ENCODE data around the gene CGN. TPM values are rescaled to one million over a fixed set of nuclear protein-coding genes. Genes with fewer than 3 reads are reported as not detected.

Gene CGN
- total and polyA plus RNA-seq, 2 of the 13 experiments (the other 11 are each of a cell fraction or from before 2014, with no cell fraction given) = 0.75 to 0.81 TPM

- TF ChIP-seq, protein P1, sequence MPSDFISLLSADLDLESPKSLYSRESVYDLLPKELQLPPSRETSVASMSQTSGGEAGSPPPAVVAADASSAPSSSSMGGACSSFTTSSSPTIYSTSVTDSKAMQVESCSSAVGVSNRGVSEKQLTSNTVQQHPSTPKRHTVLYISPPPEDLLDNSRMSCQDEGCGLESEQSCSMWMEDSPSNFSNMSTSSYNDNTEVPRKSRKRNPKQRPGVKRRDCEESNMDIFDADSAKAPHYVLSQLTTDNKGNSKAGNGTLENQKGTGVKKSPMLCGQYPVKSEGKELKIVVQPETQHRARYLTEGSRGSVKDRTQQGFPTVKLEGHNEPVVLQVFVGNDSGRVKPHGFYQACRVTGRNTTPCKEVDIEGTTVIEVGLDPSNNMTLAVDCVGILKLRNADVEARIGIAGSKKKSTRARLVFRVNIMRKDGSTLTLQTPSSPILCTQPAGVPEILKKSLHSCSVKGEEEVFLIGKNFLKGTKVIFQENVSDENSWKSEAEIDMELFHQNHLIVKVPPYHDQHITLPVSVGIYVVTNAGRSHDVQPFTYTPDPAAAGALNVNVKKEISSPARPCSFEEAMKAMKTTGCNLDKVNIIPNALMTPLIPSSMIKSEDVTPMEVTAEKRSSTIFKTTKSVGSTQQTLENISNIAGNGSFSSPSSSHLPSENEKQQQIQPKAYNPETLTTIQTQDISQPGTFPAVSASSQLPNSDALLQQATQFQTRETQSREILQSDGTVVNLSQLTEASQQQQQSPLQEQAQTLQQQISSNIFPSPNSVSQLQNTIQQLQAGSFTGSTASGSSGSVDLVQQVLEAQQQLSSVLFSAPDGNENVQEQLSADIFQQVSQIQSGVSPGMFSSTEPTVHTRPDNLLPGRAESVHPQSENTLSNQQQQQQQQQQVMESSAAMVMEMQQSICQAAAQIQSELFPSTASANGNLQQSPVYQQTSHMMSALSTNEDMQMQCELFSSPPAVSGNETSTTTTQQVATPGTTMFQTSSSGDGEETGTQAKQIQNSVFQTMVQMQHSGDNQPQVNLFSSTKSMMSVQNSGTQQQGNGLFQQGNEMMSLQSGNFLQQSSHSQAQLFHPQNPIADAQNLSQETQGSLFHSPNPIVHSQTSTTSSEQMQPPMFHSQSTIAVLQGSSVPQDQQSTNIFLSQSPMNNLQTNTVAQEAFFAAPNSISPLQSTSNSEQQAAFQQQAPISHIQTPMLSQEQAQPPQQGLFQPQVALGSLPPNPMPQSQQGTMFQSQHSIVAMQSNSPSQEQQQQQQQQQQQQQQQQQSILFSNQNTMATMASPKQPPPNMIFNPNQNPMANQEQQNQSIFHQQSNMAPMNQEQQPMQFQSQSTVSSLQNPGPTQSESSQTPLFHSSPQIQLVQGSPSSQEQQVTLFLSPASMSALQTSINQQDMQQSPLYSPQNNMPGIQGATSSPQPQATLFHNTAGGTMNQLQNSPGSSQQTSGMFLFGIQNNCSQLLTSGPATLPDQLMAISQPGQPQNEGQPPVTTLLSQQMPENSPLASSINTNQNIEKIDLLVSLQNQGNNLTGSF (CRISPR knock-in tag; IDR thresholded peaks at IDR 0.05) = no peak
- TF ChIP-seq ZNF430 (CRISPR knock-in tag; IDR thresholded peaks at IDR 0.05) (0 out of 2 replicates have a peak, but pooled peaks have one; percentile 2), EEA1 (CRISPR knock-in tag; IDR thresholded peaks at IDR 0.05; ENCODE audit: borderline replicate concordance) (no peak), HOXA3 (CRISPR knock-in tag; IDR thresholded peaks at IDR 0.05) (peak; percentile 41; the same call in 1 of the 2 replicates), HOXD1 (CRISPR knock-in tag; IDR thresholded peaks at IDR 0.05) (no peak), ZNF761 (CRISPR knock-in tag; conservative IDR thresholded peaks at IDR 0.05) (peak; percentile 84; the same call in 1 of the 2 replicates), ZNF570 (CRISPR knock-in tag; IDR thresholded peaks at IDR 0.05; ENCODE audit: borderline replicate concordance) (no peak), XBP1 (CRISPR knock-in tag; IDR thresholded peaks at IDR 0.05) (no peak), ATF5 (CRISPR knock-in tag; IDR thresholded peaks at IDR 0.05; ENCODE audit: low read depth) (no peak), ZNF124 (CRISPR knock-in tag; IDR thresholded peaks at IDR 0.05) (0 out of 2 replicates have a peak, but pooled peaks have one; percentile 24), ZNF12 (CRISPR knock-in tag; IDR thresholded peaks at IDR 0.05) (no peak), SMARCE1 (IDR thresholded peaks at IDR 0.05; ENCODE audit: borderline replicate concordance) (no peak), AHR (CRISPR knock-in tag; IDR thresholded peaks at IDR 0.05) (no peak), ARNTL (CRISPR knock-in tag; IDR thresholded peaks at IDR 0.05) (peak; percentile 93), MLXIP (CRISPR knock-in tag; IDR thresholded peaks at IDR 0.05; ENCODE audit: borderline replicate concordance) (no peak)
- TF ChIP-seq, protein P2, sequence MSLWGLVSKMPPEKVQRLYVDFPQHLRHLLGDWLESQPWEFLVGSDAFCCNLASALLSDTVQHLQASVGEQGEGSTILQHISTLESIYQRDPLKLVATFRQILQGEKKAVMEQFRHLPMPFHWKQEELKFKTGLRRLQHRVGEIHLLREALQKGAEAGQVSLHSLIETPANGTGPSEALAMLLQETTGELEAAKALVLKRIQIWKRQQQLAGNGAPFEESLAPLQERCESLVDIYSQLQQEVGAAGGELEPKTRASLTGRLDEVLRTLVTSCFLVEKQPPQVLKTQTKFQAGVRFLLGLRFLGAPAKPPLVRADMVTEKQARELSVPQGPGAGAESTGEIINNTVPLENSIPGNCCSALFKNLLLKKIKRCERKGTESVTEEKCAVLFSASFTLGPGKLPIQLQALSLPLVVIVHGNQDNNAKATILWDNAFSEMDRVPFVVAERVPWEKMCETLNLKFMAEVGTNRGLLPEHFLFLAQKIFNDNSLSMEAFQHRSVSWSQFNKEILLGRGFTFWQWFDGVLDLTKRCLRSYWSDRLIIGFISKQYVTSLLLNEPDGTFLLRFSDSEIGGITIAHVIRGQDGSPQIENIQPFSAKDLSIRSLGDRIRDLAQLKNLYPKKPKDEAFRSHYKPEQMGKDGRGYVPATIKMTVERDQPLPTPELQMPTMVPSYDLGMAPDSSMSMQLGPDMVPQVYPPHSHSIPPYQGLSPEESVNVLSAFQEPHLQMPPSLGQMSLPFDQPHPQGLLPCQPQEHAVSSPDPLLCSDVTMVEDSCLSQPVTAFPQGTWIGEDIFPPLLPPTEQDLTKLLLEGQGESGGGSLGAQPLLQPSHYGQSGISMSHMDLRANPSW (CRISPR knock-in tag; IDR thresholded peaks at IDR 0.05; ENCODE audit: borderline replicate concordance) = no peak
Observed at GRCh38 chr1:151510957-151511635, at the start of gene CGN (continued).
